Kidney capillary endothelial cell (primary cell): ENCODE data around the gene C22orf15.

Source experiments
- DNase-seq: peaks from one replicate; pipeline ENCODE4 v3.0.0-alpha.2; 2018; ENCODE audit warnings: low spot score

Gene C22orf15

DNA sequence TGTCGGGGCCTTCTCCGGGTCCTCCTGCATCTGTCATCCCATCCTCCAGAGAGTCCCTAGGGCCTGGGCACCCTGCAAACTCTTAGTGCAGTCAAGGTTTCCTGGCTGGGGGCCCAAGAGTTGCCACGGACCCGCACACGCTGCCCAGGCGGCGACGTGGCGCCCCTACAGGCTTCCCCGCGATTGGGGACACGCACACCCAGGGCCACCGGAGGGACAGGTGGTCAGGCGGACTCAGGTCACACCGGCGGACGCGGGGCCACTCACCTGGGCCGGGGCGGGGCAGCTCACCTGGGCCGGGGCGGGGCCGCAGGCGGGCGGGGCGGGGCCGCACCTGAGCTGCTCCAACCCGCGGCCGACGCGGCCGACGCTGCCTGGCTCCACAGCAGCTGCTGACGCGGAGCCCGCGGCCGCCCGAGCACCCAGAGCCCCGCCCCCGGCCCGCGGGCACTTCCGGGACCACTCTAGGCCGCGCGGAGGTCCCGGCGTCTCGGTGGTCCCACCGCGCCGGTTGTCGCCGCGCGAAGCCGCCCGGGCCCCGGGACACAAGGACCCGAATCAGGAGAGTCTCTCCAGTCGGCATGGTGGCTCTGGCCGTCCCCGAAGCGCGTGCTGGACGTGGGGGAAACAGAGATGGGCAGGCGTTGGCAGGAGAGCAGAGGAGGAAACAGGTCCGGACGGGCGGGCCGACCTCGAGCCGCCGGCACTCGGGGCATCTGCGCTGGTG lies 11.9 kb upstream of the C22orf15 start, which contains the start of gene ZNF70:
TSS of gene ZNF70 (minus strand) at position 399 of the 727 bp plus-strand sequence. CDS start 5,972 bp downstream, outside the sequence.
- DNase-seq, result peak; percentile 67

DNA sequence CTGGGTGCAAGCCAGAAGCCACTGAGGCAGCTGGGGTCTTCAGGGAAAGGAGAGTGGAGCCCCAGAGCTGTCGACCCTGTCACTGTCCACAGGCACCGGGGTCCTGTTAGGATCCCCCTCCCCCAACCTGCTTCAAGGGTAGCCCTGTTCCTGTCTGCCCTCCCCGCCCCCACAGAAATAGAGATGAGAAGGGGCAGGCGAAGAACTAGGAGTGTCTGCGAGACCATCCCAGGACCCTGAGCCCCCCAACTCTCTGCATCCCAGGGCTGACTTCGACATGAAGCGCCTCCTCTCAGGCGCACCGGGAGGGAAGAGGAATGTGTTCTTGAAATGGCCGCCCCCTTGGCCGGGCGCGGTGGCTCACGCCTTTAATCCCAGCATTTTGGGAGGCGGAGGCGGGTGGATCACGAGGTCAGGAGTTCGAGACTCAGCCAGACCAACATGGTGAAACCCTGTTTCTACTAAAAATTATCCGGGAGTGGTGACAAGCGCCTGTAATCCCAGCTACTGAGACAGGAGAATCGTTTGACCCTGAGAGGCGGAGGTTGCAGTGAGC lies 11.3 kb upstream of the C22orf15 start:
- DNase-seq, result no peak

DNA sequence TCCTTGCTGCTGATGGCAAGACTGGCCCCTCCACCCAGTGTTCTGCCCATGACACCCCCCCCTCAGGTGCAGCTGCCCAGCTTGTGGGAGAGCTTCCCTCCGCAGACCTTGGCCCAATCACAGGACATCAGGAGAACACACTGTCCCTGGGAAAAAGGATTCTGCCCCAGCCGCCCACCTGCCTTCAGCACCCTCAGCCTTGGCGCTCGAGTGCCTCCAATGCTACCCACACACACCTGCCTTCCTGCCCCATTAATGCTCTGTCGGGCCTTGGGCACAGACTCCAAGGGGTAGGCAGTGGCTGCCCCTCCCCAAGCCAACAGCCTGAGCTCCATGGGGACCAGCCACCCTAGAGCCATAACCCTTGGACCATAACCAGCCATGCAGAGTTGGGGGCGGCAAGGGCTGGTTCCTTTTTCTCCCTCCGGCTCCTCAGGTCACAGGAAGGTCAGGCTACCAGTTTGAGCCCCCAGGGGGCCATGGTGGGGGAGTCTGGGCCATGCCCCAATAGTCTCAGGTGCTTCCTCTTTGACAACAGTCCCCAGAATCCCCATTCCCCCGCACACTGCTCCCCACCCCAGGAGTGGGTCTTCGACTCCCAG lies 10.6 kb upstream of the C22orf15 start:
- no peak for DNase-seq

DNA sequence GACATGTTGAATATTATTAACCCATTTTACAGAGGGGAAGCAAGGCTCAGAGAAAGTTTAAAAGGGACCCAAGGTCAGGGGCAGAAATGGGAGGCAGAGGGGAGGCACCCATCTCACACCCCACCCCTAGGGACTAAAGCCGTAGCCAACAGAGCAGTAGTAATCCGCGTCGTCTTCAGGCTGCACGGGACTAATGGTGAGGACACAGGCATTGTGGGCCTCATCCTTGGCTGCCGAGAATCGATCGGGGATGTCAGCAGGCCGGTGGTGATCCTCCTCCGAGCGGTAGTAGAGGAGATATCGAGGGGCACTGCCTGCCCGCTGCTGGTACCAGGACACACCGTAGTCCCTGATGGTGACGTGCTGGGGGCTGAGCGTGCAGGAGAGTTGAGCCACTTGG lies 10.0 kb upstream of the C22orf15 start:
- no peak for DNase-seq

DNA sequence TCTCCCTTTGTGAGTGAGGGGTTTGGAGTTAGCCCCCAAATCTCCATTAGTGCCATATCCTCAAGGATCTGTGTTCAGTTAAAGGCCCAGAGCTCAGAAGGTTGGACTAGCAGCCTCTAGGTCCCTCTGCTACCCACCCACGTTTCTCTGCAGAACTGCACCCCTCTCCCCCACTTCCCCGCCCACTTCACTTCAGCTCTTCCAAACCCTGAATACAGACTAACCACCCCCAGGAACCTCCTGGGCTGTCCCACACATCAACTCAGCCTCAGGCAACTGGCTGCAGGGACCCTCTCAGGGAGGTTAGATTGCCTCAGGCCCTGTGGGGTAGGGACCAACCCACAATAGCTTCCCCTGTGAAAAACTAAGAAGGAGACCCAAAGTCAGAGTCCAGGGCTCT lies 9.4 kb upstream of the C22orf15 start:
- DNase-seq, result no peak

DNA sequence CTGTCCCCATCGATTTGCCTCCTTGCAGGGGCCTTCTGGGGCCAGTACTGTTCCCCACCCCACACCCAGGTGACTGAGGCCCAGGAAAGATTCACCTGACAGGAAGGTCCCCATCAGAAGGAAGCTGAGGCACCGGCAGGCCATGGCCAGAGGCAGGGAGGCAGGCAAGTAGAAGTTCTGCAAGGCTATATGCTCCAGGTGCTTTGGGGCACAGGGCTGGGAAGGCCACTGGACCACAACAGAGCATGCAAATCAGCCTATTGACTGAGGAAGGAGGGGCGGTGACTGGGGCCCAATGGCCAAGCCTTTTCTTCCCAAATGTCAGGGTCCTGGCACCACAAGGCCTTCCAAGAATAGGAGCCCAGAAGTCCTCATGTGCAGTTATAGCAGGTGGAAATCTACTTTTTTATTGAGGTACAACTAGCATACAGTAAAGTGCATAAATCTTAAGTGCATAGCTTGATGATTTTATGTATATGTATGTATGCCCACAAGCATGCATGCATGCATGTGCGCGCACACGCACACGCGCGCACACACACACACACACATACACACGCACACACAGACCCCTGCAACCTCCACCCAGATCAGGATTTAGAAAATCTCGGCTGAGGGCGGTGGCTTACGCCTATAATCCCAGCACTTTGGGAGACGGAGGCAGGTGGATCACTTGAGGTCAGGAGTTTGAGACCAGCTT lies 8.4 kb upstream of the C22orf15 start, which contains the start of gene VPREB3:
TSS of gene VPREB3 (minus strand) at position 206 of the 700 bp plus-strand sequence. CDS start at position 144, 62 bp downstream.
- DNase-seq, result no peak

DNA sequence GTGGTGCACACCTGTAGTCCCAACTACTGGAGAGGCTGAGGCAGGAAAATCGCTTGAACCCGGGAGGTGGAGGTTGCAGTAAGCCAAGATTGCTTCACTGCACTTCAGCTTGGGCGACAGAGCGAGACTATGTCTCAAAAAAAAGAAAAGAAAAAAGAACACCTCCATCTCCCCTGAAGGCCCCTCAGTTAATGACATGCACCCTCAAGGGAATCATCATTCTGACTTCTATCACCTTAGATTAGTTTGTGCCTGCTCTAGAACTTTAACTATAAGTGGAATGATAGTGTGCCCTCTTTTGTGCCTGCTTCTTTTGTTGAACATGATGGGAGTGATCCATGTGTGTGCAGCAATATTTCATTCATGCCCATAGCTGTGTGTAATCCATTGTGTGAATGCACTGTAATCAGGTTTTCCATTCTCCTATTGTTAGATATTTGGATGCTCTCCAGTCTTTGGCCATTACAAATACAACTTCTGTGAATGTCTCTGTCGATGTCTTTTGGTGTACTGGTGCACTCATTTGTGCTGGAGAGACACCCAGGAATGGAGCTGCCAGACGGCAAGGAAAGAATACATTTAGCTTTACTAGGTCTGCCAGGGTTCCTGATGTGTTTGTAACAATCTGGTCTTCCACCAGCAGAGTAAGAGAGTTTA lies 7.7 kb upstream of the C22orf15 start:
- DNase-seq, result no peak

DNA sequence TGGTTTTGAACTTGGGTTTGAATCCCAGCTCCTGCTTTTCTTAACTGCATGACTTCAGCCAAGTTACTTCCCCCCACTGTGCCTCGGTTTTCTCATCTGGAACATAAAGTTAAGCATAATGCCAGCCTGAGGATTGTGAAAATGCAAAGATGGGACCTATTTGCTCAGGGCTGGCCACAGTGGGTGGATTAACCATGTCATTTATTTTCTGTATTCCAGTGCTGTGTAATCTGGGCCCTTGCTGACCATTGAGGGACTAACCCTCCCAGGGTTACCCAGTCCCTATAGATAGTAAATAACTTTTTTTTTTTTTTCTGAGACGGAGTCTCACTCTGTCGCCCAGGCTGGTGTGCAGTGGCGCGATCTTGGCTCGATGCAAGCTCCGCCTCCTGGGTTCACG lies 7.1 kb upstream of the C22orf15 start:
- no peak for DNase-seq

DNA sequence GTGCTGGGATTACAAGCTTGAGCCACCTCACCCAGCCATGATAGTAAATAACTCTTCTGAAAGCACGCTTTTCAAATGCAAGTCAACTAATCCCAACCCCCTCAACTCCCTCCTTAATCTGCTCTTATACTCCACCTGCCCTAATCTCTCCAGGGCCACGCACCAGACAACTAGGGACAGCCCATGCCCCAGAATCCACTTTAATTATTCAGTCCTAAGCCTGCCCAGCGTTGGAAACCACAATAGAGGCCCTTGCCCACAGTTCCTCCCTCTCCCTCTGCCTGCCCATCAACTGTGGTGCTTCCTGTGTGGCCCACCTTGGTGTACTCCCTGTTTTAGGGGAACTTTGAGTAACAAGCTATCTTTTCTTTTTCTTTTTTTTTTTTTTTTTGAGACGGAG lies 5.9 kb upstream of the C22orf15 start:
- no peak for DNase-seq

DNA sequence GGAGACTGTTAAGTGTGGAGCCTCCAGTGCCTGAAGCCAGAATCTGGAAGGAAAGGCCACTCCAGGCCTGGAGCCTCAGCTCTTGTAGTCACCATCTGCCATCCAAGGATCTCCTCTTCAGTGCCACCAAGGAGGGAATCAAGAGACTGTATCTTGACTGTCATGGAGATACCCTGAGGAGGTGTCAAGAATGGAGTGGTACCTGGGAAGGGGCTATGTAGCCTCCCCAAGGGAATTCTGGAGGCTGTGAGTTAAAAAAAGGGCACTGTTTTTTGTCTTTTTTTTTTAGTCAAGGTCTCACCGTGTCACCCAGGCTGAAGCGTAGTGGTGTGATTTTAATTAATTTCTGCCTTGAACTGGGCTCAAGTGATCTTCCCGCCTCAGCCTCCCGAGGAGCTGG lies 3.2 kb upstream of the C22orf15 start:
- no peak for DNase-seq

DNA sequence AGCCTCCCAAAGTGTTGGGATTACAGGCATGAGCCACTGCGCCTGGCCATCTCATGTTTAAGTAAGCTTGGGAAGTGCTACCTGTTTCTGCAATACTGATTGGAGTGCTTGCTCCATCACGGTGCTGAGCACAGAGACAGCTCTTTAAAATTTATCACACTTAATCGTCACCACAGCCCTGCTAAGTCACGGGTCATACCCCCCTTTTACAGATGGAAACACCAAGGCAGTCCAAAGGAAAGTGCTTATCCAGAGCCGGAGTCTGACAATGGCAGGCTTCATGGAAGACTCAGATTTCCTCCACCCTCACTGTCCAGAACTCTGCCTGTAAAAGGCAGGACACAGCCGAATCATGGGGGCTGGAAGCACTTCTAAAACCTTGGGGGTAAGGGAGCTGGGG lies 2.7 kb upstream of the C22orf15 start:
- no peak for DNase-seq

DNA sequence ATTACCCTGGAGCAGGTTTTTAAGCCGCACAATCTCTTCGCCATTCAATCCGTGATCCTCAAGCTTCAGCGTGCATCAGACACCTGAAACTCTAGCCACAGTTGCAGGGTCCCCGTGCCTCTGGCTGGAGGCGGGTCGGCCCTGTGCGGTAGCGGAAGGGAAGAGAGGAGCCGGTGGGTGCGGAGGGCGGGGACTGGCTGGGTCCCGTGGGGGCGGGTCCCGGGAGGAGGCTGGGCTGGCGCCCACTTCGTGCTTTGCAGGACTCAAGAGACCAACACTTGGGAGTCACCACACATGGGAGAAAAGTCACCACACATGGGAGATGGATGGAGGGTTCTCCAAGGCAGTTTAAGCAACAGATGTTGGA lies 772 bp downstream of the C22orf15 start:
- no peak for DNase-seq

DNA sequence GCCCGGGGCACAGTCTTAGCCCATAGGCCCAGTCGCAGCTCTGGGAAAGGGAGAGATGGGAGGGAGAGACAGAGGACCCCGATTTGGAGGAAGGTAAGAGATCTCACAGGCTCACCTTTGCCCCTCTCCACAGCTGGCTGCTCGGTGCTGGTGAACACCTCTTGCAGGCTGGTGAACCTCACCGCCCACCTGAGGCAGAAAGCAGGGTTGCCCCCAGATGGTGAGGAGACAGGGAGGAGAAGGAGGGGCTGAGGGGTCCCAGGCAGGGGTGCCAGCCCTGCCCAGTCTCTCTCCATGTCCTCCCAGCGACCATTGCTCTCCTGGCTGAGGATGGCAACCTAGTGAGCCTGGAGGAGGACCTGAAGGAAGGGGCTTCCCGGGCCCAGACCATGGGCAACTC lies 1.2 kb downstream of the C22orf15 start:
- no peak for DNase-seq

DNA sequence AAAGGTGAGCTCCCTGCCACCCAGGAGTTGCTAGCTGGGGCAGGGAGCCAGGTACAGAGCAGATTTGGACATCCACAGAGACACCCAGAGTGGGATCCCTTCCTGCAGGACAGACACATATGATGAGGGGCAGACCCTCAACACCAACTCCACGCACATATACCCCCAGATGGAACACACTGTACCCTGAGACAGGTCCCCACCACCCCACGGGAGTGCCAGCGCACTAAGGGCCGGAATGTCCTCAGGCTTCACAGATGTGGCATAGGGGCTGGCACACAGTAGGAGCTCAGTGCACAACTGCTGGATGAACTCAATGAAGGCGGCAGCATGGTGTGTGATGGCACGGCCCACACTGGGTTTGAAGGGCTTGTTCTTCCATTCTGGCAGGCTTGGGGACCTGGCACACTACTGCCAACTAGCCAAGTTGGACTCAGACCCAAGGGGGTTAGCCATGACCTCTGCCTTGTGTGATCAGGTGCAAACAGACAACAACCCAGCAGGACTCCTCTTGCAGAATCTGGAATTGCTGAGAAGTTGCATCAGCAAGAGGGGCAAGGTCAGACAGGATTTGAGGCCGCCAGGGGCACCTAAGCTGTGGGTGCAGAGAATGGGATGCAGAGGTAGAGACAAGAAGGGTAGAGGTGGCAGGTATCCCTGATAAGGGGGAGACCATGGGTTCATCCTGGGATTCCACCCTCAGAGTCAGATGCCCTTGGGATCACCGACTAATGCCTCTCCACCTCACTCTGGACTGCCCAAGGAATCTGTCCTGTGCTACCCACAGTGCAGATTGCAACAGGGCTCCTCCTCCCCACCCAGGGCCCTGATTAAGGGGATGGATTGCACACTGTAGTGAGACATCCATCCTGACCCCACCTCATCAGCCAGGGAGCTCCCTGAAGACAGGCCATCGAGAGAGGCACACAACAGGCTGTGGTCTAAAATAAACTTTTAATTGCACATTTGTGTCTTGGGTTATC lies 2.4 kb downstream of the C22orf15 start:
- no peak for DNase-seq

DNA sequence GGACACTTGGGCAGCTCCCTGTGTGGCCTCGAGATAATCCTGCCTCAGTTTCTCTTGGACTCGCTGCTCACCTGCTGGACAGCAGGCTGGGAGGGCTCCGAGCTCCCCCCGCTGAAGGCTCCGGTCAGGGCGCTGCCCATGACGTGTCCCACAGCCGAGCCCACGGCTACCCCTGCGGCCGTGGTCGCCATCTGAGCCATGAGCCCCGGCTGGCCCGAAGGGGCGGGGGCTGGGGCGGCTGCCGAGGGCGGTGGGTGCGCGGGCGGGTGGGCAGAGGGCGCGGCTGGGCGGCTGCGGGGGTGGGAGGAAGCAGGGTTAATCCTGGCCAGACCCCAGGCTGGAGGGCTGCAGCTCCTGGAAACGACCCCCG lies 4.5 kb downstream of the C22orf15 start:
- DNase-seq, result no peak

DNA sequence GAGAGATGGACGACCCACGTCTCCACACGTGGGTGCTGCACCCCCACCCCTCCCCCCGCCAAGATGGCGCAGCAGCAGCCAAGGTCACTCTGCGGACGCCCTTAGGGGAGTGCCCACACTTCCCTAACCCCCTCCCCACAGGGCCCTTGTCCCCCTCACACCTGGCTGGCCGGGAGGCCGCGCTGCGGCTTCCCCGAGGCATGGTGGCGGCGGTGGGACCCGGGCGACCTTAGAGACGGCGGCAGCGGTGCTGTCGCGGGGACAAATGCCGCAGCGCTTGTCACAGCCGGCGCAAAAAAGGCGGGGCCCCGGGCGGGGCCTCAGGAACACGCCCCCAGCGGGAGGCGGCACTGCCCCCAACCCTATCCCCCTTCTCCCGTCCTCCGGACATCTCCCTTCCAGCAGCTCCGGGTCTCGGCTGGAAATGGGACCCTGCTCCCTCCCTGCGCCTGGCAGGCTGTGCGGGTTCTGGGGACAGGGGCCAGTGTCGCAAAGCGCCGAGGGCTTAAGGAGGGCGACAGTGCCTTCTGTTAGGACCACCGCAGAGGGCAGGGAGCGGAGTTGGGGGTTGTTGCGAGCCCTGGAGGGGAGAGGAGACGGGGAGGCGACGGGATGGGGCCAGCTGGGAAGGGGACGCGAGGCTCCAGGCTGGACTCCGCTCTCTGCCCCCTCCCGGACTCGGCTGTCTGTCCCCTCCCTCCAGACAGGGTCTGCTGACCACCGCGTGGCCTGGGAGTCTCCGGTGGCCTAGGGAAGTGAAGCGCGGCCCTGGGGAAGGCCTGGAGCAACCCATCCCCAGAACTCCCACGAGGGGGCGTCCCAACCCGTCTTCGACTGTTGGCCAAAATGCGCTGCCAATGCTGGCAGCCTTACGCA lies 5.1 kb downstream of the C22orf15 start, which contains the start of gene CHCHD10:
TSS of gene CHCHD10 (minus strand) at position 300 of the 876 bp plus-strand sequence. CDS start at position 202, 98 bp downstream.
- DNase-seq, result peak; percentile 77

DNA sequence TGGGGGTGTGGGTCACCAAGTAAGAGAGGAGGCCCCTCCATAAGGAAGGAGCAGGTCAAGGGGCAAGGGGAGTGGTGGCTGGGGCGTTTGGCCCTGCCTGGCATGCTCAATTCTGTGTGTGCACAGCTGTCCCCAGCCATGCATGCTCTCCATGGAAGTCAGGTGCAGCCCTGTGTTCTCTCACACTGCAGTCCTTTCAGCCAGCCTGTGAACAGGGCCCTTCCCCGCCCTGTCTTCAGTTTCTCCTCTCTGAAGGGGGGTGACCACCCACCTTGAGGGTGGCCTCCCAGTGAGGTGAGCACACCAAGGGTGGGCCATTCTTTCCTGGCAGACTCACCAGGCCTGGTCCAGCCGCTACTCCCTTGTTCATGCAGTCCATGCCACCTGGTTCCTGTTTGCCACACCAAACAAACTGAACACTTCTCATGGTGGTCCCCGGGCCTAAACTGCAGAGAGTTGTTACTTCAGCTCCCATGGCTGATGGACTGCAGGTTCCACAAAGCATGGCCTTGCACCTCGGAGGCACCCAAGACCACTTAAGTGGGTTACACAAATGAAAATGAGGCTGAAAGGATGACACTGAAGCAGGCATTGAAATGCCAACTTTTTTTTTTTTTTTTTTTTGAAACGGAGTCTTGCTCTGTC lies 6.7 kb downstream of the C22orf15 start:
- no peak for DNase-seq

DNA sequence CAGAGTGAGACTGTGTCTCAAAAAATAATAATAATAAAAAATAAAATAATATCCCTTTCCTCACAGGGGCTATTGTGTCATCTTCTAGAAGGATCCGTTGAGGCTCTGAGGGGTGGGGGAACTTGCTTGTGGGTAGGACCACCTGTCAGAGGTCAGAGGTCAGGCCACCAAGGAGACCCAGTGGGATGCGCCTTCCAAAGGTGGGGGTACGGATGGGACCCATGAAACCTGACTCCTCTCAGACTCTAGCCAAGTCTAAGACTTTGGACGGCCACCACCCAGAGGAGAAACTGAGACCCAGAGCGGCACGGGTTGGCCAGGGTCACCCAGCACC lies 9.5 kb downstream of the C22orf15 start:
- no peak for DNase-seq

DNA sequence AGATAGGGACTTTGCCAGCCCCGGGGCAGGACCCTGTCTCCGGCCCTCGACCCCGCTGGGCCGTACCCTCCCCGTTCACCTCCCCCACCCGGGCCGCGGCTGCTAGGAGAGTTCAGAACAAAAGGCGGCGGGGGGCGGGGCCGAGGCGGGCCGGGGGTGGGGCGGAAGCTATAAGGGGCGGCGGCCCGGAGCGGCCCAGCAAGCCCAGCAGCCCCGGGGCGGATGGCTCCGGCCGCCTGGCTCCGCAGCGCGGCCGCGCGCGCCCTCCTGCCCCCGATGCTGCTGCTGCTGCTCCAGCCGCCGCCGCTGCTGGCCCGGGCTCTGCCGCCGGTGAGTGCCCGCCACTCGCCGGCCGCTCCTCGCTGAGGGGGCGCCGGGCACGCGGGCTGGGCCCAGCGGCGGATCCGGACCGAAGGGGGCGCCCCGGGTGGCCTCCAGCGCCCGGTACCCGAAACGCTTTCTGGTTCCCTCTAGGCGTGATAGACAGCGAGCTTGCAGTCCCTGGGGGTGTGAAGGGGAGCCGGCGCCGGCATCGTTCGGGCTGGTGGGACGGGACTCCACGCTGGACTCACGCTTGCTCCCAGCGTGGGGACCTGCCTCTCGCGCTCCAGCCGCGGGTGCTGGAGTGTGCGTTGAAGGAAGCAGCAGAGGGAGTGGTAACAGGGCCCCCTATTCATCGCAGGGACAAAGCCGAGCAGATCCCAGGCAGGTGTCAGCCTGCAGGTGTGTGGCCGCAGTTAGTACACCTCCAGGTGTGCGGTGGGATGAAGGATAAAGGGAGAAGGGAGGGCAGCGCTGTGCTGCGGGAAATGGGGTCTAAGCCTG lies 10.1 kb downstream of the C22orf15 start, which contains the start of gene MMP11:
TSS of gene MMP11 (plus strand) at position 201 of the 825 bp plus-strand sequence. CDS start at position 223, 22 bp downstream.
- DNase-seq, result no peak
